ENCODE measurements around the gene SCAMP5.

The SCAMP5 gene

GRCh38 chr15:75037685-75038084 lies 42.3 kb downstream of the SCAMP5 start:
- TF ChIP-seq YY1 (IDR thresholded peaks at IDR 0.05; ENCODE audit: low read depth) (no peak), TCF12 (IDR thresholded peaks at IDR 0.05; ENCODE audit: low read depth) (no peak), EGR1 (IDR thresholded peaks at IDR 0.05) (no peak), MAX (IDR thresholded peaks at IDR 0.05) (no peak), TAF1 (IDR thresholded peaks at IDR 0.05; ENCODE audit: low read depth) (no peak), USF1 (IDR thresholded peaks at IDR 0.05) (no peak), NFIC (IDR thresholded peaks at IDR 0.05) (no peak), RAD21 (IDR thresholded peaks at IDR 0.05; ENCODE audit: low read depth) (no peak), CEBPB (IDR thresholded peaks at IDR 0.05) (no peak), ZBTB7A (IDR thresholded peaks at IDR 0.05; ENCODE audit: low read depth) (no peak), TEAD4 (IDR thresholded peaks at IDR 0.05) (no peak), FOXM1 (IDR thresholded peaks at IDR 0.05; ENCODE audit: borderline replicate concordance, low read depth) (no peak), EP300 (IDR thresholded peaks at IDR 0.05; ENCODE audit: borderline replicate concordance) (no peak)
- TF ChIP-seq, protein P1, sequence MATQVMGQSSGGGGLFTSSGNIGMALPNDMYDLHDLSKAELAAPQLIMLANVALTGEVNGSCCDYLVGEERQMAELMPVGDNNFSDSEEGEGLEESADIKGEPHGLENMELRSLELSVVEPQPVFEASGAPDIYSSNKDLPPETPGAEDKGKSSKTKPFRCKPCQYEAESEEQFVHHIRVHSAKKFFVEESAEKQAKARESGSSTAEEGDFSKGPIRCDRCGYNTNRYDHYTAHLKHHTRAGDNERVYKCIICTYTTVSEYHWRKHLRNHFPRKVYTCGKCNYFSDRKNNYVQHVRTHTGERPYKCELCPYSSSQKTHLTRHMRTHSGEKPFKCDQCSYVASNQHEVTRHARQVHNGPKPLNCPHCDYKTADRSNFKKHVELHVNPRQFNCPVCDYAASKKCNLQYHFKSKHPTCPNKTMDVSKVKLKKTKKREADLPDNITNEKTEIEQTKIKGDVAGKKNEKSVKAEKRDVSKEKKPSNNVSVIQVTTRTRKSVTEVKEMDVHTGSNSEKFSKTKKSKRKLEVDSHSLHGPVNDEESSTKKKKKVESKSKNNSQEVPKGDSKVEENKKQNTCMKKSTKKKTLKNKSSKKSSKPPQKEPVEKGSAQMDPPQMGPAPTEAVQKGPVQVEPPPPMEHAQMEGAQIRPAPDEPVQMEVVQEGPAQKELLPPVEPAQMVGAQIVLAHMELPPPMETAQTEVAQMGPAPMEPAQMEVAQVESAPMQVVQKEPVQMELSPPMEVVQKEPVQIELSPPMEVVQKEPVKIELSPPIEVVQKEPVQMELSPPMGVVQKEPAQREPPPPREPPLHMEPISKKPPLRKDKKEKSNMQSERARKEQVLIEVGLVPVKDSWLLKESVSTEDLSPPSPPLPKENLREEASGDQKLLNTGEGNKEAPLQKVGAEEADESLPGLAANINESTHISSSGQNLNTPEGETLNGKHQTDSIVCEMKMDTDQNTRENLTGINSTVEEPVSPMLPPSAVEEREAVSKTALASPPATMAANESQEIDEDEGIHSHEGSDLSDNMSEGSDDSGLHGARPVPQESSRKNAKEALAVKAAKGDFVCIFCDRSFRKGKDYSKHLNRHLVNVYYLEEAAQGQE (IDR thresholded peaks at IDR 0.05; ENCODE audit: low read depth) = no peak

DNA sequence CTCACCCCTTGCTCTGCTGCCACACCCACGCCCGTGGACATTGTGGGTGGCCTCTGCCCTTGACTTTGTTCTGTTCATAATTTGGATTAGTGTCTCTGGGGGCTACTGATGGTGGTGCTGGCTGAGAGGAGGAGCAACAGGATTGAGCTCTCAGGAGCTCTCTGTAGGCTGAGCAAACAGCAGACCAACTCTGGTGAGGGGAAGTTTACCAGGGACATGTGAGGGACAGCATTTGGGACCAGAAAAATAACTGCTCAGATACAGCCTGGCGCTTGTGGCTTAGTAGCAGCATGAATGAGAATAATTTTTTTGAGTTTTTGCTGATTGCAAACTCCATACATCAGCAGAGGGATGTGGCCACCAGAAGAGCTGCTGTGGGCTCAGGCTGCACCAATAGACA lies 42.9 kb downstream of the SCAMP5 start:
- TF ChIP-seq TAF1 (IDR thresholded peaks at IDR 0.05; ENCODE audit: low read depth) (no peak), USF1 (IDR thresholded peaks at IDR 0.05) (no peak), EP300 (IDR thresholded peaks at IDR 0.05; ENCODE audit: borderline replicate concordance) (no peak), CEBPB (IDR thresholded peaks at IDR 0.05) (no peak), FOXM1 (IDR thresholded peaks at IDR 0.05; ENCODE audit: borderline replicate concordance, low read depth) (no peak), TEAD4 (IDR thresholded peaks at IDR 0.05) (no peak), EGR1 (IDR thresholded peaks at IDR 0.05) (no peak)
- TF ChIP-seq, protein P1 (IDR thresholded peaks at IDR 0.05; ENCODE audit: low read depth) = no peak

DNA sequence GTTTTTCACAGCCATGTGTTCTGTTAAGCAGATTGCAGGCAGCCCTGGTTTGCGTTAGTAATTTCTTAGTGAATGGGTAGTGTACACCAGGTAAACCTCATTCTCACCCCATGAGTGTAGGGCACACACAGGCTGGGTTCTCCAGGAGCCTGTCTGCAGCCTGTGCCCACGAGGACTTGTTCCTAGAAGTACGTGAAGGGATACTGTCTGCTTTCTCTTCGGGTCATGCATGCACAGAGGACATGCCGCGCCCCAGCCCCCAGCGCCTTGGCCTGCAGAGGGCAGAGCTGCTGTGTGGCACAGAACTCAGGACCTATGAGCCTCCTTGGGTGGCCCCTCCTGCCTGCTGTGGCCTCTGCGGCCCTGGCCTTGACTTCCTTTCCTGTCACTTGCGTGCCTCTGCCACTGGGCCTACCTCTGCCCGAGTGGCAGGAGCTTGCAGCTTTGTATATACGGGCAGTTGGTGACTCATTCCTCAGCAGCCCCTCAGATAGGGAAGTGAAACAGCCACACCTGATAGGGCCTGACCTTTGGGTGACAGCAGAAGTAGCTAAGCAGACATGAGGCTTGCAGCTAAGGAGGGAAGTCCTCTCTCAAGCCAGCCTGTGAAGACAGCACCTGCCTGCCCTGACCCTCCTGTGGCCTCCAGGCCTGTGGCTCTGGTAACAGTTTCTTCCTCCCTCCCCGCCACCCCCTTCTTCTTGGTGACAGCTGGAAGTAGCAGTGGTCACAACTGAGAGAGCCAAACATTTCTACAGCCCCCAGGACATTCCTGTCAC lies 47.6 kb downstream of the SCAMP5 start:
- TF ChIP-seq FOXM1 (IDR thresholded peaks at IDR 0.05; ENCODE audit: borderline replicate concordance, low read depth) (no peak), TAF1 (IDR thresholded peaks at IDR 0.05; ENCODE audit: low read depth) (no peak), YY1 (IDR thresholded peaks at IDR 0.05; ENCODE audit: low read depth) (no peak), CEBPB (IDR thresholded peaks at IDR 0.05) (no peak), TEAD4 (IDR thresholded peaks at IDR 0.05) (no peak), EP300 (IDR thresholded peaks at IDR 0.05; ENCODE audit: borderline replicate concordance) (no peak), RAD21 (IDR thresholded peaks at IDR 0.05; ENCODE audit: low read depth) (peak; percentile 58; the same call in 1 of the 2 replicates)

DNA sequence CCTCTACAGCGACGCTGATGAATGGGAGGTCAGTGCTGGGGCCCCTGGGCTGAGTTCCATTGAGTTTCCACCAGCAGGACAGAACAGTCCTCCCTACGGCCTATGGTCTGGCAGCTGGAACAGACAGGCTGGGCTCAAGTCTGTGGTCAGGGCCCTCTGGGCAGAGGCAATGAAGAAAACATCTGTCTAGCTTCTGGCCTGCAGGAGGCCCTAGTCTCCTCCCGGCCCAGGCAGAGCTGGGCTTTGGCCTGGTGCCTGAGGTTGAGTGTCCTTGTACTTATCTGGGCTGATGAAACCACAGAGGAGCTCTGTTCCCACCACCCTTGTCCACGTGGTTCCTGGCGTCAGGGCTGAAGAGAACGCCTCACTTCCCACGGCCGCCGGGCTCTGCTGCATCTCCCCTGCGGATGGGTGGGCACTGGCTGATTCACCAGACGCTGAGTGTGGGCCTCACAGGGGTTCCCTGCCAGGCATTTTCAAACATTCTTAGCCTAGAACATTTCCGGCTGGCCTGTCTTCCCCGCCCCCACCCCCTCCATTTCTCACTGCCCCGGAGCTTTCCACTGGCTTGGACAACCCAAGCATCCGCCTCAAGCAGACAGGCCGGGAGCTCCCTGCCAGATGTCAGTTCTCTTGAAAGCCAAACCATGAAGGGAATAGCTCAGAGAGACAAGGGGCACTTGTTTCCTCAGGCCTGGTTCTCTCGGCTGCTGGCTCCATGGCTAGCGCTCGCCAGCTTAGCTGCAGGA lies 48.3 kb downstream of the SCAMP5 start:
- TF ChIP-seq RAD21 (IDR thresholded peaks at IDR 0.05; ENCODE audit: low read depth) = peak; percentile 5; the same call in 1 of the 2 replicates
- TF ChIP-seq YY1 (IDR thresholded peaks at IDR 0.05; ENCODE audit: low read depth) = no peak
- TF ChIP-seq NFIC (IDR thresholded peaks at IDR 0.05) = no peak

GRCh38 chr15:75044258-75044878 lies 49.0 kb downstream of the SCAMP5 start:
- TF ChIP-seq TAF1 (IDR thresholded peaks at IDR 0.05; ENCODE audit: low read depth) = no peak
- TF ChIP-seq CEBPB (IDR thresholded peaks at IDR 0.05) = no peak
- no peak for TF ChIP-seq EP300 (IDR thresholded peaks at IDR 0.05; ENCODE audit: borderline replicate concordance)

Data from Ishikawa (cell line).